ENCODE results near the gene TFEC. TPM values are rescaled to one million over a fixed set of nuclear protein-coding genes. Genes with fewer than 3 reads are reported as not detected.

The TFEC gene
- total RNA-seq, 1 experiment from 2014 or later, result not detected

GRCh38 chr7:116028787-116029186 is 1.8 kb downstream of the TFEC start:
- H3K36me3 Mint-ChIP-seq (ENCODE audit: insufficient read depth in 1 of 3, low read depth in 3 of 3), result no peaks in the 10 kb centered on the region
- Histone ChIP-seq H3K4me1 (ENCODE audit: insufficient read depth, low read length) (no peaks in the 10 kb centered on the region), H3K4ac (ENCODE audit: low read depth, low read length) (no peak overlapping the region), H4K20me1 (ENCODE audit: control insufficient read depth, insufficient read depth, insufficient read length) (no peaks in the 10 kb centered on the region), H3K9me3 (ENCODE audit: control insufficient read depth, low read depth, low read length) (no peaks in the 10 kb centered on the region), H3K14ac (ENCODE audit: insufficient read depth, low read length) (no peak overlapping the region), H3K9ac (ENCODE audit: extremely low read depth, insufficient read length, low read length) (no peak overlapping the region), H2AFZ (ENCODE audit: low read length) (no peak overlapping the region), H2BK120ac (ENCODE audit: low read depth, low read length, poor library complexity, severe bottlenecking) (no peak overlapping the region), H2BK5ac (ENCODE audit: insufficient read length, low read length) (no peak overlapping the region), H3K79me1 (ENCODE audit: insufficient read depth, low read depth, low read length, poor library complexity, severe bottlenecking) (no peaks in the 10 kb centered on the region), H3T11ph (ENCODE audit: low read length) (no peak overlapping the region), H2BK12ac (ENCODE audit: insufficient read length, low read depth, low read length) (no peak overlapping the region), H3K23ac (ENCODE audit: insufficient read length, low read depth, low read length) (no peak overlapping the region), H3K4me2 (ENCODE audit: insufficient read depth, insufficient read length, low read length) (no peak overlapping the region), H3K23me2 (ENCODE audit: insufficient read length, low read depth, low read length, poor library complexity, severe bottlenecking) (no peaks in the 10 kb centered on the region), H3K27me3 (ENCODE audit: insufficient read depth, low read length) (no peaks in the 10 kb centered on the region), H2BK15ac (ENCODE audit: low read depth, low read length) (no peak overlapping the region), H4K8ac (replicated peaks; ENCODE audit: insufficient read length, low read depth, low read length) (no peak overlapping the region), H3K56ac (ENCODE audit: insufficient read length, low read depth, low read length) (no peak overlapping the region), H2BK20ac (ENCODE audit: low read depth, low read length, poor library complexity, severe bottlenecking) (no peak overlapping the region), H3K79me2 (ENCODE audit: insufficient read depth, low read length) (no peaks in the 10 kb centered on the region), H3K18ac (ENCODE audit: insufficient read length, low read depth, low read length) (no peak overlapping the region), H2AK5ac (ENCODE audit: insufficient read length, low read length) (no peak overlapping the region), H3K27ac (ENCODE audit: insufficient read length, low read depth, low read length) (no peak overlapping the region), H4K91ac (ENCODE audit: insufficient read length, low read depth, low read length) (no peak overlapping the region), H4K5ac (ENCODE audit: insufficient read length, low read depth, low read length) (no peak overlapping the region)
- H3K4me1 Mint-ChIP-seq, result peaks cover 0 to 5% of the 10 kb centered on the region in 2 experiments; a peak in 2 of 4 replicates
- WGBS (ENCODE audit: extremely low coverage, insufficient read length, low lambda C conversion rate), result no CpG with 5 or more reads among the region's 2 CpGs
- H3K27ac Mint-ChIP-seq, result no peak overlapping the region
- DNase-seq, result no peak
- H3K27me3 Mint-ChIP-seq (ENCODE audit: low read depth), result no peaks in the 10 kb centered on the region; the same call in 1 of the 2 replicates
- no peak overlapping the region for H3K4me3 Mint-ChIP-seq
- no peaks in the 10 kb centered on the region for H3K9me3 Mint-ChIP-seq
- TF ChIP-seq, protein P1, sequence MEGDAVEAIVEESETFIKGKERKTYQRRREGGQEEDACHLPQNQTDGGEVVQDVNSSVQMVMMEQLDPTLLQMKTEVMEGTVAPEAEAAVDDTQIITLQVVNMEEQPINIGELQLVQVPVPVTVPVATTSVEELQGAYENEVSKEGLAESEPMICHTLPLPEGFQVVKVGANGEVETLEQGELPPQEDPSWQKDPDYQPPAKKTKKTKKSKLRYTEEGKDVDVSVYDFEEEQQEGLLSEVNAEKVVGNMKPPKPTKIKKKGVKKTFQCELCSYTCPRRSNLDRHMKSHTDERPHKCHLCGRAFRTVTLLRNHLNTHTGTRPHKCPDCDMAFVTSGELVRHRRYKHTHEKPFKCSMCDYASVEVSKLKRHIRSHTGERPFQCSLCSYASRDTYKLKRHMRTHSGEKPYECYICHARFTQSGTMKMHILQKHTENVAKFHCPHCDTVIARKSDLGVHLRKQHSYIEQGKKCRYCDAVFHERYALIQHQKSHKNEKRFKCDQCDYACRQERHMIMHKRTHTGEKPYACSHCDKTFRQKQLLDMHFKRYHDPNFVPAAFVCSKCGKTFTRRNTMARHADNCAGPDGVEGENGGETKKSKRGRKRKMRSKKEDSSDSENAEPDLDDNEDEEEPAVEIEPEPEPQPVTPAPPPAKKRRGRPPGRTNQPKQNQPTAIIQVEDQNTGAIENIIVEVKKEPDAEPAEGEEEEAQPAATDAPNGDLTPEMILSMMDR (conservative IDR thresholded peaks at IDR 0.05), result no peak

Measured in H9 (cell line).